Fibroblast of the aortic adventitia (primary cell): ENCODE data around the gene C17orf58. TPM values are rescaled to one million over a fixed set of nuclear protein-coding genes. Genes with fewer than 3 reads are reported as not detected.

Experiments
- DNase-seq: peaks from one replicate; pipeline ENCODE4 v3.0.0-alpha.2; 2010; ENCODE audit warnings: low read depth
- H3K4me3 ChIP-seq: 2 replicates; pipeline ENCODE4 v1.5.1; 2011; ENCODE audit warnings: low read depth, mild to moderate bottlenecking, control low read depth, low read length, moderate library complexity
- CTCF ChIP-seq: IDR thresholded peaks from 2 replicates; pipeline ENCODE4 v1.5.1; 2011; ENCODE audit warnings: mild to moderate bottlenecking, low read length, control low read depth, inconsistent platforms; ENCODE audit not compliant: insufficient read depth
- total RNA-seq: library from RNA; depleted of rRNA; stranded (reverse); fragments of >200 nt; gene quantifications from 2 replicates; pipeline ENCODE4 v1.2.3, GENCODE V29; 2012; ENCODE audit warnings: low replicate concordance

C17orf58 gene
- total RNA-seq, 1 donor: 11.7 TPM

- DNase-seq: no peak
- H3K4me3 ChIP-seq: no peak overlapping the region
- TF ChIP-seq CTCF: no peak
Observed at GRCh38 chr17:67999291-67999911, 3.1 kb upstream of the C17orf58 start.

GRCh38 chr17:67998466-67998865 is 2.2 kb upstream of the C17orf58 start:
- H3K4me3 ChIP-seq: no peak overlapping the region
- TF ChIP-seq CTCF: no peak
- no peak for DNase-seq

GRCh38 chr17:67995570-67996263 is 552 bp downstream of the C17orf58 start:
- no peak for TF ChIP-seq CTCF
- DNase-seq: peak; percentile 7
- peak overlapping the region; percentile 64 for H3K4me3 ChIP-seq

GRCh38 chr17:67994817-67995569 is 1.3 kb downstream of the C17orf58 start:
- TF ChIP-seq CTCF: no peak
- peak overlapping the region; percentile 71 for H3K4me3 ChIP-seq
- DNase-seq: peak; percentile 82

GRCh38 chr17:67993998-67994361 is 2.3 kb downstream of the C17orf58 start:
- no peak for TF ChIP-seq CTCF
- peak overlapping the region; percentile 71 for H3K4me3 ChIP-seq
- DNase-seq: peak; percentile 18

- peak; percentile 74 for DNase-seq
- TF ChIP-seq CTCF: no peak
- H3K4me3 ChIP-seq: peak overlapping the region; percentile 78
Observed at GRCh38 chr17:67993153-67993997, 2.9 kb downstream of the C17orf58 start.
